ENCODE data around the gene TNFRSF14. TPM values are rescaled to one million over a fixed set of nuclear protein-coding genes. Genes with fewer than 3 reads are reported as not detected.
"Not testable (repeated sequence)": the region's sequence is repeated elsewhere in the genome, so short reads cannot be mapped to it uniquely, and the experiment has no call there.

The TNFRSF14 gene
- total RNA-seq, 2 donors from 2014 or later, result 25.9 to 58.3 TPM

- no peaks in the 10 kb centered on the region for H3K27me3 ChIP-seq
- no peak for ATAC-seq
- intact Hi-C loops (cut with DNase I), result no loop called here
- no peak for DNase-seq
- peaks cover 15% of the 10 kb centered on the region for H3K4me1 ChIP-seq
- no peak overlapping the region for H3K4me3 ChIP-seq
- no peak overlapping the region for H3K27ac ChIP-seq
- WGBS, 2 donors, result 83 to 90% methylated on average over 8 of the region's 8 CpGs
- H3K36me3 ChIP-seq (replicated peaks in 1 of 2; ENCODE audit: insufficient read depth in 1 of 2, low read depth in 2 of 2), result no peaks in the 10 kb centered on the region
- TF ChIP-seq CTCF (IDR thresholded peaks at IDR 0.05) (no peak), POLR2A (IDR thresholded peaks at IDR 0.05) (no peak)
- no peaks in the 10 kb centered on the region for H3K9me3 ChIP-seq
Observed at GRCh38 chr1:2573250-2573920, 17.2 kb downstream of the TNFRSF14 start.

- Histone ChIP-seq H3K4me3 (no peak overlapping the region), H3K27ac (no peak overlapping the region), H3K27me3 (no peaks in the 10 kb centered on the region), H3K4me1 (peaks cover 15% of the 10 kb centered on the region), H3K36me3 (replicated peaks in 1 of 2; ENCODE audit: insufficient read depth in 1 of 2, low read depth in 2 of 2) (no peaks in the 10 kb centered on the region), H3K9me3 (no peaks in the 10 kb centered on the region)
- no peak for ATAC-seq
- TF ChIP-seq CTCF (IDR thresholded peaks at IDR 0.05) (no peak), POLR2A (IDR thresholded peaks at IDR 0.05) (no peak)
- DNase-seq, result no peak
- 69 to 73% methylated on average over 9 of the region's 9 CpGs for WGBS, 2 donors
- intact Hi-C loops (cut with DNase I), result no loop called here
Observed at GRCh38 chr1:2574350-2574749, 18.2 kb downstream of the TNFRSF14 start.

DNA sequence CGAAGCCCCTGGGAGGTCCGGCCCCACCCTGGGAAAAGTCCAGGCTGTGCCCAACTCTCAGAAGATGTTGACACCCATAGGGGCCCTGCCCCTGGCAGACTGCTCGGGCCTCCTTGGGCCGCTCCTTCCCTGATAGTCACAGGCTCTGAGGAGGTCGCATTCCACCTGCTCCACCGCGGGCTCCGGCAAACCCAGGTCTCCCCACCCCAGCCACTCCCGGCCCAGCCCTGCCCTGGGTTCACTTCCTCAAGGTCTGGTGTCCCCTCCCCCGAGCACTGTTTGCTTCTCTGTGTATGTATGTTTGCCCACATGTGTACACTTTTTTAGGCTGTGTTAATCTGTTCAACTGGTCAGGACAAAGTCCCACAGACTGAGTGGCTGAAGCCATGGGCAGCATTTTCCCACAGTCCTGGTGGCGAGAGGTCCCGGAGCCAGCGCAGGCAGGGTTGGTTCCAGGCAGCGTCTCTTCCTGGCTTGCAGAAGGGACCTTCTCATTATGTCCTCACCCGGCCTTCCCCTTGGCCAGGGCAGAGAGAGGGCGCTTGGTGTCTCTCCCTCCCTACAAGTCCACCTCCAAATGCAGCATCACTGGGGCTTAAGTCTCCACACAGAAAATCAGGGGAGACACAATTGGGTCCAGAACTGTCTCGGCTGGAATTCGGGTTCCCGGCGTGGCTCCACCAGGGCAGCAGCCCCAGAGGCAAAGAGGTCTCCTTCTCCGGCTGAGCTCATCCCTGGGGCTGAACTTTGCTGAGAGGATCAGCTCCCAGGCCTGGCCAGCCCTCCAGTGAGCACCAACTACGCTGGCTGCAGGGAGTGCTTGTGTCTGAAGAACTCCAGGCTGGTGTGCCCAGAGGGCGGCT is 19.9 kb downstream of the TNFRSF14 start:
- Histone ChIP-seq H3K4me3 (no peak overlapping the region), H3K27ac (peak overlapping the region in 3 of 4 donors; percentile 20 to 44 (median 22)), H3K36me3 (replicated peaks in 1 of 2; ENCODE audit: insufficient read depth in 1 of 2, low read depth in 2 of 2) (no peaks in the 10 kb centered on the region), H3K9me3 (no peaks in the 10 kb centered on the region), H3K4me1 (peaks cover 15% of the 10 kb centered on the region), H3K27me3 (no peaks in the 10 kb centered on the region)
- peak; percentile 10 for ATAC-seq
- TF ChIP-seq CTCF (IDR thresholded peaks at IDR 0.05), result no peak
- TF ChIP-seq POLR2A (IDR thresholded peaks at IDR 0.05), result no peak
- intact Hi-C loops (cut with DNase I), result no loop called here
- peak in 3 of 4 donors; percentile 52 to 60 (median 55) for DNase-seq
- WGBS, 2 donors, result 28 to 43% methylated on average over 8 to 23 of the region's 23 CpGs

DNA sequence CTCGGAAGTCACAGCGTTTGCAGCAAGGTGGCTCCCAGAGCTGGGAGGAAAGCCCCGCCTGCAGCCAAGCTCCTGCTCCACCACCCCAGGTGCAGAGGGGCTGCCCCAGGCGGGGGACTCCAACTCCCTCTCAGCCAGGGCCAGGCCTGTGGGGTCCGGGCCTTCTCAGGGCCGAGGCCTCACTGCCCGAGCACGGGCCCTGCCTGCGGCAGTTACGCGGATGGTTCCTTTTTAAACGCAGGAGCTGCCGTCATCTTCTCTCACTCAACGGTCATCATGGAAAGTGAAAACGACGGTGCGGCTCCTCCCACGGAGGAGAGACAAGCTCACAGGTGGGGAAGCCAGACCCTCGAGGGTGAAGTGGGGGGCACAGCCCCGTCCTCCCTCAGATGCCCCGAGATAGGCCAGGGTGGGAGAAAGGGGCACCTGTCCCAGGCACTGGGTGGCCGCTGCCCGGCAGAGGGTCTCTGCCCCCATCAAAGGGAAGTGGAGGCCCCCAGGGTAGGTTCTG is 21.4 kb downstream of the TNFRSF14 start:
- H3K27me3 ChIP-seq; H3K9me3 ChIP-seq; DNase-seq; ATAC-seq; intact Hi-C loops (cut with DNase I); H3K4me3 ChIP-seq; H3K36me3 ChIP-seq (replicated peaks in 1 of 2; ENCODE audit: insufficient read depth in 1 of 2, low read depth in 2 of 2): not testable (repeated sequence)
- WGBS, 2 donors, result 70 to 88% methylated on average over 9 to 21 of the region's 23 CpGs
- peaks cover 15% of the 10 kb centered on the region for H3K4me1 ChIP-seq
- peak overlapping the region; percentile 62 to 87 (median 76) for H3K27ac ChIP-seq

DNA sequence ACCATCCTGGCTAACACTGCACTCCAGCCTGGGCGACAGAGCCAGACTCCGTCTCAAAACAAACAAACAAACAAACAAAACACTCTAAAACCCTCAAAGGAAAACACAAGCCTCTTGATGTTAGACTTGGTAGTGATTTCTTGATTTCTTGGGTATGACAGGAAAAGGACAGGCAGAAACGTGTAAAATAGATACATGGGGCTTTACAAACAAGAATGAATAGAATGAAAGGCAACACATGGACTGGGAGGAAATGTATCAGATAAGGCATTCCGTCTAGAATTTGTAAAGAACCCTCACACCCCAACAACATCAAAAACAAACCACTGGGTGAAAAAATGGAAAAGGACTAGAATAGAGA is 22.6 kb downstream of the TNFRSF14 start:
- H3K9me3 ChIP-seq, result no peaks in the 10 kb centered on the region
- H3K4me1 ChIP-seq, result peaks cover 20% of the 10 kb centered on the region
- DNase-seq (no peak), ATAC-seq (no peak)
- intact Hi-C loops (cut with DNase I), result no loop called here
- TF ChIP-seq CTCF (IDR thresholded peaks at IDR 0.05), result no peak
- TF ChIP-seq POLR2A (IDR thresholded peaks at IDR 0.05), result no peak
- H3K36me3 ChIP-seq (replicated peaks in 1 of 2; ENCODE audit: insufficient read depth in 1 of 2, low read depth in 2 of 2), result no peaks in the 10 kb centered on the region
- peak overlapping the region; percentile 22 to 87 (median 76) for H3K27ac ChIP-seq
- WGBS, 2 donors, result 58 to 61% methylated on average over 4 of the region's 4 CpGs
- no peak overlapping the region for H3K4me3 ChIP-seq
- no peaks in the 10 kb centered on the region for H3K27me3 ChIP-seq

Data from body of pancreas (tissue), 4 donors.